Panc1 (cell line): ENCODE measurements around the gene TRAF2. TPM values are rescaled to one million over a fixed set of nuclear protein-coding genes. Genes with fewer than 3 reads are reported as not detected.

Source experiments
- ATAC-seq: fragments of 200-7000 bp; cut with Tn5 transposase; 2 replicates; pipeline ENCODE4 v1.9.1; 2020; ENCODE audit warnings: mild to moderate bottlenecking, moderate library complexity
- BruUV-seq: library from RNA; stranded (reverse); fragments of 400-500 nt; replicated peaks from 2 replicates; lab custom pipeline; 2021; lab: Mats Ljungman, UMichigan
- CTCF ChIA-PET: fragments of 300-600 bp; sonication (Branson Sonifier 250); formaldehyde crosslinking; loops from one replicate; lab custom pipeline; 2022; ENCODE audit warnings: antibody characterized with exemption; lab: Charles Lee
- POLR2A ChIA-PET: fragments of 300-600 bp; sonication (Branson Sonifier 250); formaldehyde crosslinking; loops from one replicate; lab custom pipeline; 2022; ENCODE audit warnings: antibody characterized with exemption; lab: Charles Lee
- DNase-seq: peaks from one replicate; pipeline ENCODE4 v3.0.0-alpha.2; 2010; ENCODE audit warnings: low read depth, low spot score
- H3K27ac ChIP-seq: 2 replicates; pipeline ENCODE4 v1.5.1; 2011; ENCODE audit warnings: mild to moderate bottlenecking, low read length, inconsistent platforms
- H3K27me3 ChIP-seq: fragments of 200-500 bp; sonication (Bioruptor generic); 2 replicates; pipeline ENCODE4 v1.6.0; 2014; ENCODE audit warnings: low read length, inconsistent platforms; ENCODE audit not compliant: control insufficient read depth, insufficient read depth
- H3K36me3 ChIP-seq: fragments of 200-500 bp; sonication (Bioruptor generic); 2 replicates; pipeline ENCODE4 v1.5.1; 2014; ENCODE audit warnings: inconsistent platforms, mild to moderate bottlenecking, low read length, moderate library complexity; ENCODE audit not compliant: control insufficient read depth, insufficient read depth
- H3K4me1 ChIP-seq: 2 replicates; pipeline ENCODE4 v1.5.1; 2011; ENCODE audit warnings: inconsistent platforms, mild to moderate bottlenecking, low read length, moderate library complexity; ENCODE audit not compliant: control insufficient read depth, insufficient read depth
- H3K4me3 ChIP-seq, 2 experiments: 2 replicates each; pipeline ENCODE4 v1.5.1; 2011 to 2012; ENCODE audit warnings: low read depth in 2 of 2, low read length in 2 of 2, mild to moderate bottlenecking in 2 of 2, inconsistent platforms in 1 of 2, moderate library complexity in 1 of 2
- H3K9me3 ChIP-seq: fragments of 200-500 bp; sonication (Bioruptor generic); 2 replicates; pipeline ENCODE4 v1.5.1; 2014; ENCODE audit warnings: low read depth, mild to moderate bottlenecking, inconsistent platforms, low read length, moderate library complexity; ENCODE audit not compliant: control insufficient read depth, insufficient read depth
- POLR2AphosphoS5 ChIP-seq: IDR thresholded peaks from 2 replicates; pipeline ENCODE4 v1.6.1; 2012; ENCODE audit warnings: mild to moderate bottlenecking, low read depth, low read length, moderate library complexity
- SIN3A ChIP-seq: IDR thresholded peaks from 2 replicates; pipeline ENCODE4 v1.6.1; 2012; ENCODE audit warnings: low read depth, mild to moderate bottlenecking, low read length, moderate library complexity, borderline replicate concordance; ENCODE audit not compliant: insufficient read depth
- TCF7L2 ChIP-seq: IDR thresholded peaks from 2 replicates; pipeline ENCODE4 v1.6.1; 2011; ENCODE audit warnings: mild to moderate bottlenecking, low read depth, low read length, inconsistent platforms
- in situ Hi-C: cut with HindIII; loops from 2 replicates; pipeline ENCODE4 v1.10.0; 2016; ENCODE audit warnings: low sequenced_read_pairs, low pct_unique_long_range_greater_than_20kb
- intact Hi-C: fragments of 100-400 bp; cut with micrococcal nuclease; formaldehyde crosslinking; loops from one replicate; pipeline ENCODE4 v1.10.0; 2022; ENCODE audit not compliant: unreplicated experiment
- total RNA-seq: library from RNA; stranded (reverse); gene quantifications from one replicate; pipeline ENCODE4 v1.2.1, GENCODE V29; 2021; ENCODE audit not compliant: unreplicated experiment
- TF ChIP-seq, protein P1 (sequence below), 2 experiments: IDR thresholded peaks; 2 replicates each; pipeline ENCODE4 v1.6.1; 2011 to 2012; ENCODE audit warnings: low read depth in 2 of 2, control low read depth in 1 of 2, low read length in 1 of 2, mild to moderate bottlenecking in 1 of 2, moderate library complexity in 1 of 2; ENCODE audit not compliant: insufficient read depth in 1 of 2
- TF ChIP-seq, protein P2 (sequence below): fragments of 450-650 bp; IDR thresholded peaks from 2 replicates; pipeline ENCODE4 v1.5.1; 2017; ENCODE audit warnings: mild to moderate bottlenecking

TRAF2 gene
- total RNA-seq, 1 experiment from 2014 or later, result 48.7 TPM

DNA sequence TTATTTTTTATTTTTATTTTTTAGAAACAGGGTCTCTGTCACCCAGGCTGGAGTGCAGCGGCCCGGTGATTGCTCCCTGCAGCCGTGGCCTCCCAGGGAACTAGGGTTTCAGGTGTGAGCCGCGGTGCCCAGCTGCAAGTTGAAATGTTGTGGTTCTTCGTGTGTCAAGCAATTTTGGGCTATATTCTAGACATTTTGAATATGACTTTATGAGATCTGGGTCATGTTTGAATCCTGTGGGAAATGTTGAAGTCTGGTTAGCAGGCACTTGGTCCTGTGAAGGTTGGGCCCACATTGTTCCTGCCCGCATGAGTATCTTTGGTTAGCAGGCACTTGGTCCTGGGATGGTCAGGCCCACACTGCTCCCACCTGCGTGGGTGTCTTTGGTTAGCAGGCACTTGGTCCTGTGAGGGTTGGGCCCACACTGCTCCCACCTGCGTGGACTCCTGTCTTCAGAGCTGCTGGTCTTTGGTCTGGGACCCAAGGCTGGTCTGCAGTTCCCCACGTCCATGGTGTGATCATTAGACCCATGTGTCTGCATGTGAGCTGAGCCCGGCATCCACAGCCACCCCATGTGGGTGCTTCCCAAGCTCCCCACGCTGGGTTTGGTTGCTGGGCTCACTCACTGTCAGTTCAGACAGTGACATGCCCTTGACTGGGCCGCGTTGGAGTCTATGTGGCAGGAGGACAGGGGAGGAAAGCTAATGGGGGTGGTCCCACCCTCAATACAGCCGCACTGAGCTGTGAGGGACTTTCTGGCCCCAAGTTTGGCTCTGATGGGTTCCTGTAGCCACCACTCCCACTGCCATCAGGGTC, 51.1 kb downstream of the TRAF2 start:
- ATAC-seq (no peak), DNase-seq (no peak)
- intact Hi-C loops, result no loop called here
- TF ChIP-seq SIN3A, result no peak
- no peak for TF ChIP-seq POLR2AphosphoS5
- TF ChIP-seq, protein P1, sequence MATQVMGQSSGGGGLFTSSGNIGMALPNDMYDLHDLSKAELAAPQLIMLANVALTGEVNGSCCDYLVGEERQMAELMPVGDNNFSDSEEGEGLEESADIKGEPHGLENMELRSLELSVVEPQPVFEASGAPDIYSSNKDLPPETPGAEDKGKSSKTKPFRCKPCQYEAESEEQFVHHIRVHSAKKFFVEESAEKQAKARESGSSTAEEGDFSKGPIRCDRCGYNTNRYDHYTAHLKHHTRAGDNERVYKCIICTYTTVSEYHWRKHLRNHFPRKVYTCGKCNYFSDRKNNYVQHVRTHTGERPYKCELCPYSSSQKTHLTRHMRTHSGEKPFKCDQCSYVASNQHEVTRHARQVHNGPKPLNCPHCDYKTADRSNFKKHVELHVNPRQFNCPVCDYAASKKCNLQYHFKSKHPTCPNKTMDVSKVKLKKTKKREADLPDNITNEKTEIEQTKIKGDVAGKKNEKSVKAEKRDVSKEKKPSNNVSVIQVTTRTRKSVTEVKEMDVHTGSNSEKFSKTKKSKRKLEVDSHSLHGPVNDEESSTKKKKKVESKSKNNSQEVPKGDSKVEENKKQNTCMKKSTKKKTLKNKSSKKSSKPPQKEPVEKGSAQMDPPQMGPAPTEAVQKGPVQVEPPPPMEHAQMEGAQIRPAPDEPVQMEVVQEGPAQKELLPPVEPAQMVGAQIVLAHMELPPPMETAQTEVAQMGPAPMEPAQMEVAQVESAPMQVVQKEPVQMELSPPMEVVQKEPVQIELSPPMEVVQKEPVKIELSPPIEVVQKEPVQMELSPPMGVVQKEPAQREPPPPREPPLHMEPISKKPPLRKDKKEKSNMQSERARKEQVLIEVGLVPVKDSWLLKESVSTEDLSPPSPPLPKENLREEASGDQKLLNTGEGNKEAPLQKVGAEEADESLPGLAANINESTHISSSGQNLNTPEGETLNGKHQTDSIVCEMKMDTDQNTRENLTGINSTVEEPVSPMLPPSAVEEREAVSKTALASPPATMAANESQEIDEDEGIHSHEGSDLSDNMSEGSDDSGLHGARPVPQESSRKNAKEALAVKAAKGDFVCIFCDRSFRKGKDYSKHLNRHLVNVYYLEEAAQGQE (IDR thresholded peaks at IDR 0.05; ENCODE audit: insufficient read depth in 1 of 2, low read depth in 2 of 2, low read length in 1 of 2), result no peak
- no peak for TF ChIP-seq TCF7L2
- TF ChIP-seq, protein P2, sequence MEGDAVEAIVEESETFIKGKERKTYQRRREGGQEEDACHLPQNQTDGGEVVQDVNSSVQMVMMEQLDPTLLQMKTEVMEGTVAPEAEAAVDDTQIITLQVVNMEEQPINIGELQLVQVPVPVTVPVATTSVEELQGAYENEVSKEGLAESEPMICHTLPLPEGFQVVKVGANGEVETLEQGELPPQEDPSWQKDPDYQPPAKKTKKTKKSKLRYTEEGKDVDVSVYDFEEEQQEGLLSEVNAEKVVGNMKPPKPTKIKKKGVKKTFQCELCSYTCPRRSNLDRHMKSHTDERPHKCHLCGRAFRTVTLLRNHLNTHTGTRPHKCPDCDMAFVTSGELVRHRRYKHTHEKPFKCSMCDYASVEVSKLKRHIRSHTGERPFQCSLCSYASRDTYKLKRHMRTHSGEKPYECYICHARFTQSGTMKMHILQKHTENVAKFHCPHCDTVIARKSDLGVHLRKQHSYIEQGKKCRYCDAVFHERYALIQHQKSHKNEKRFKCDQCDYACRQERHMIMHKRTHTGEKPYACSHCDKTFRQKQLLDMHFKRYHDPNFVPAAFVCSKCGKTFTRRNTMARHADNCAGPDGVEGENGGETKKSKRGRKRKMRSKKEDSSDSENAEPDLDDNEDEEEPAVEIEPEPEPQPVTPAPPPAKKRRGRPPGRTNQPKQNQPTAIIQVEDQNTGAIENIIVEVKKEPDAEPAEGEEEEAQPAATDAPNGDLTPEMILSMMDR, result no peak
- Histone ChIP-seq H3K27me3 (no peaks in the 10 kb centered on the region), H3K9me3 (no peaks in the 10 kb centered on the region), H3K36me3 (no peaks in the 10 kb centered on the region; the same call in 1 of the 2 replicates), H3K4me3 (no peak overlapping the region), H3K4me1 (no peaks in the 10 kb centered on the region; the same call in 1 of the 2 replicates), H3K27ac (no peak overlapping the region)
- no TSS peak for BruUV-seq
- POLR2A ChIA-PET, result interaction anchor here (0.7 kb wide), 1 partner anchor 87 kb away, joined by 6 read pairs; no protein-coding TSS in a partner anchor
- in situ Hi-C loops, result no loop called here
- CTCF ChIA-PET, result no interaction called here

DNA sequence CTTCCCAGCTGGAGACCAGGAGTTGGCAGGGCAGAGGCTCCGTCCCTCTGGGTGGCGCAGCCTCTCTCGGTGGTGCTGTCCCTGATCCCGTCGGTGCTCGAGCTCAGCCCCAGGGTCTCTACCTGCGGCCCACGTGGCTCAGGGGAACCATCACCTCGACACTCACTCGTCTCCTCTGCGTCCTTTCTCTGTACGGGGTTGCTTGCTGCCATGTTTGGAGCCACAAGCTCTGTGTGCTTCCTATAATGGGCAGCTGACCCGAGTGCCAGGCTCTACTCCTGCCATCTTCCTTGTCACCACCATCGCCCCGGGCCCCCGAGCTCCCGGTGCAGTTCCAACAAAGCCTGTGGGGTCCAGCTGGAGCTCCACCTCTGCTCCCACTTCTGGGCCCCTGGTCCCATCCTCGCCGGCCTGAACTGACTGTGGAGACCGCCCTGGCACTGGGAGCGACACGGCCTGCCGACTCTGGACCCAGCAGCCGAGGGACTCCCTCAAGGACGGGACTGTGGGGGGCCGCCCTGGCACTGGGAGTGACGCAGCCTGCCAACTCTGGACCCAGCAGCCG, 53.2 kb downstream of the TRAF2 start:
- H3K4me1 ChIP-seq, result no peaks in the 10 kb centered on the region; the same call in 1 of the 2 replicates
- ChIA-PET POLR2A (no interaction called here), CTCF (interaction anchor here (0.9 kb wide), 1 partner anchor 97 kb away, joined by 8 read pairs; no protein-coding TSS in a partner anchor)
- intact Hi-C loops (no loop called here), in situ Hi-C loops (no loop called here)
- TF ChIP-seq, protein P1 (IDR thresholded peaks at IDR 0.05; ENCODE audit: insufficient read depth in 1 of 2, low read depth in 2 of 2, low read length in 1 of 2), result no peak
- TF ChIP-seq, protein P2, result no peak
- no peak for TF ChIP-seq POLR2AphosphoS5
- TF ChIP-seq TCF7L2, result no peak
- no peak for TF ChIP-seq SIN3A
- H3K27ac ChIP-seq, result no peak overlapping the region
- H3K36me3 ChIP-seq, result peaks cover 7% of the 10 kb centered on the region
- no TSS peak for BruUV-seq
- no peak overlapping the region for H3K4me3 ChIP-seq
- no peaks in the 10 kb centered on the region for H3K9me3 ChIP-seq
- ATAC-seq (no peak), DNase-seq (no peak)
- H3K27me3 ChIP-seq, result no peaks in the 10 kb centered on the region
